IMR-90 (cell line): ENCODE data around the gene WDFY2. TPM values are rescaled to one million over a fixed set of nuclear protein-coding genes. Genes with fewer than 3 reads are reported as not detected.

Experiments used
- ATAC-seq: fragments of 200-7000 bp; cut with Tn5 transposase; 2 replicates; pipeline ENCODE4 v1.9.1; 2020; ENCODE audit warnings: low read depth, mild to moderate bottlenecking, moderate library complexity
- BruUV-seq: library from RNA; stranded (reverse); fragments of 400-500 nt; replicated peaks from 2 replicates; lab custom pipeline; 2021; lab: Mats Ljungman, UMichigan
- CTCF ChIA-PET: fragments of 300-600 bp; formaldehyde crosslinking; extraction: SDS; loops from one replicate; lab custom pipeline; 2021; ENCODE audit warnings: antibody characterized with exemption; lab: Yijun Ruan, JAX
- POLR2A ChIA-PET: fragments of 300-600 bp; sonication (Branson Sonifier 250); formaldehyde crosslinking; loops from one replicate; lab custom pipeline; 2022; ENCODE audit warnings: antibody characterized with exemption; ENCODE audit not compliant: unreplicated experiment; lab: Charles Lee
- DNase-seq: peaks from one replicate; pipeline ENCODE4 v3.0.0; 2013
- H2AFZ ChIP-seq: replicated peaks from 2 replicates; pipeline ENCODE3; 2013; ENCODE audit warnings: low read length, mild to moderate bottlenecking; ENCODE audit not compliant: poor library complexity
- H2AK5ac ChIP-seq: 2 replicates; pipeline ENCODE4 v1.6.1; 2013; ENCODE audit warnings: low read depth, low read length, inconsistent platforms
- H2AK9ac ChIP-seq: replicated peaks from 2 replicates; pipeline ENCODE3; 2013; ENCODE audit warnings: mild to moderate bottlenecking, low read depth, low read length, moderate library complexity; ENCODE audit not compliant: poor library complexity
- H2BK120ac ChIP-seq: 2 replicates; pipeline ENCODE4 v1.6.1; 2013; ENCODE audit warnings: low read depth, low read length, inconsistent platforms
- H2BK15ac ChIP-seq: 3 replicates; pipeline ENCODE4 v1.6.1; 2013; ENCODE audit warnings: low read depth, low read length, inconsistent platforms
- H2BK20ac ChIP-seq: 2 replicates; pipeline ENCODE4 v1.6.1; 2013; ENCODE audit warnings: low read depth, mild to moderate bottlenecking, inconsistent platforms, low read length, moderate library complexity
- H2BK5ac ChIP-seq: 2 replicates; pipeline ENCODE4 v1.6.1; 2013; ENCODE audit warnings: mild to moderate bottlenecking, low read depth, low read length, inconsistent platforms; ENCODE audit not compliant: poor library complexity, severe bottlenecking
- H3K14ac ChIP-seq: replicated peaks from 2 replicates; pipeline ENCODE4 v1.6.1; 2013; ENCODE audit warnings: low read depth, low read length, inconsistent platforms
- H3K18ac ChIP-seq: 2 replicates; pipeline ENCODE4 v1.6.1; 2013; ENCODE audit warnings: low read depth, low read length, control low read depth
- H3K23ac ChIP-seq: 2 replicates; pipeline ENCODE4 v1.6.1; 2013; ENCODE audit warnings: low read depth, low read length, inconsistent platforms
- H3K27ac ChIP-seq: 2 replicates; pipeline ENCODE4 v1.5.1; 2013; ENCODE audit warnings: mild to moderate bottlenecking, control low read depth, low read length; ENCODE audit not compliant: insufficient read depth
- H3K27me3 ChIP-seq: 2 replicates; pipeline ENCODE4 v1.6.1; 2013; ENCODE audit warnings: low read length; ENCODE audit not compliant: control insufficient read depth, insufficient read depth
- H3K36me3 ChIP-seq: 2 replicates; pipeline ENCODE4 v1.6.1; 2013; ENCODE audit warnings: low read length, mixed read lengths; ENCODE audit not compliant: control insufficient read depth, insufficient read depth
- H3K4ac ChIP-seq: 2 replicates; pipeline ENCODE4 v1.6.1; 2013; ENCODE audit warnings: low read depth, low read length, inconsistent platforms
- H3K4me1 ChIP-seq: 2 replicates; pipeline ENCODE4 v1.6.1; 2013; ENCODE audit warnings: low read length, mixed read lengths; ENCODE audit not compliant: control insufficient read depth, insufficient read depth
- H3K4me2 ChIP-seq: 2 replicates; pipeline ENCODE4 v1.6.1; 2013; ENCODE audit warnings: low read depth, mild to moderate bottlenecking, control low read depth, low read length, moderate library complexity
- H3K4me3 ChIP-seq: 2 replicates; pipeline ENCODE4 v1.5.1; 2013; ENCODE audit warnings: low read depth, mild to moderate bottlenecking, control low read depth, low read length, moderate library complexity; ENCODE audit not compliant: insufficient read depth
- H3K56ac ChIP-seq: 2 replicates; pipeline ENCODE4 v1.6.1; 2013; ENCODE audit warnings: low read length, inconsistent platforms; ENCODE audit not compliant: insufficient read depth; ENCODE audit errors: extremely low read depth
- H3K79me1 ChIP-seq, 2 experiments: 2 replicates each; pipeline ENCODE4 v1.6.1; 2013; ENCODE audit warnings: low read length in 2 of 2, inconsistent platforms in 1 of 2, low read depth in 1 of 2
- H3K9ac ChIP-seq: 2 replicates; pipeline ENCODE4 v1.6.1; 2013; ENCODE audit warnings: low read depth, low read length, control low read depth
- H3K9me1 ChIP-seq: 2 replicates; pipeline ENCODE4 v1.6.1; 2013; ENCODE audit warnings: low read length, inconsistent platforms; ENCODE audit not compliant: insufficient read depth
- H3K9me3 ChIP-seq: 2 replicates; pipeline ENCODE4 v1.6.1; 2013; ENCODE audit warnings: low read length; ENCODE audit not compliant: control insufficient read depth, insufficient read depth
- H4K20me1 ChIP-seq: 2 replicates; pipeline ENCODE4 v1.6.1; 2013; ENCODE audit warnings: low read length, inconsistent platforms; ENCODE audit not compliant: insufficient read depth
- H4K5ac ChIP-seq: 2 replicates; pipeline ENCODE4 v1.6.1; 2013; ENCODE audit warnings: mild to moderate bottlenecking, low read depth, low read length, control low read depth
- H4K8ac ChIP-seq, 2 experiments: 2 replicates each; pipeline ENCODE4 v1.6.1; 2013; ENCODE audit warnings: low read depth in 2 of 2, low read length in 2 of 2, control low read depth in 1 of 2, inconsistent platforms in 1 of 2
- H4K91ac ChIP-seq: 2 replicates; pipeline ENCODE4 v1.6.1; 2013; ENCODE audit warnings: low read depth, low read length, inconsistent platforms; ENCODE audit not compliant: insufficient read depth
- CEBPB ChIP-seq: IDR thresholded peaks from 2 replicates; pipeline ENCODE4 v1.6.1; 2012; ENCODE audit warnings: low read depth, low read length, improper control_type of control experiment
- CHD1 ChIP-seq: IDR thresholded peaks from 2 replicates; pipeline ENCODE4 v1.6.1; 2012; ENCODE audit warnings: low read depth, low read length, improper control_type of control experiment
- FOS ChIP-seq: fragments of 150-350 bp; IDR thresholded peaks from 2 replicates; pipeline ENCODE4 v1.6.1; 2016; ENCODE audit warnings: low read depth, low read length
- MAFK ChIP-seq: IDR thresholded peaks from 2 replicates; pipeline ENCODE4 v1.6.1; 2012; ENCODE audit warnings: low read depth, low read length, improper control_type of control experiment
- MAZ ChIP-seq: IDR thresholded peaks from 2 replicates; pipeline ENCODE4 v1.6.1; 2012; ENCODE audit warnings: low read depth, mild to moderate bottlenecking, low read length, improper control_type of control experiment, moderate library complexity, borderline replicate concordance
- MXI1 ChIP-seq: IDR thresholded peaks from 2 replicates; pipeline ENCODE4 v1.6.1; 2012; ENCODE audit warnings: low read depth, mild to moderate bottlenecking, low read length, moderate library complexity, borderline replicate concordance
- POLR2A ChIP-seq: IDR thresholded peaks from 2 replicates; pipeline ENCODE4 v1.6.1; 2012; ENCODE audit warnings: mild to moderate bottlenecking, low read depth, low read length
- RAD21 ChIP-seq: IDR thresholded peaks from 2 replicates; pipeline ENCODE4 v1.6.1; 2012; ENCODE audit warnings: low read length, improper control_type of control experiment
- RCOR1 ChIP-seq: IDR thresholded peaks from 2 replicates; pipeline ENCODE4 v1.6.1; 2012; ENCODE audit warnings: mild to moderate bottlenecking, low read length, improper control_type of control experiment; ENCODE audit not compliant: insufficient replicate concordance
- RFX5 ChIP-seq: IDR thresholded peaks from 2 replicates; pipeline ENCODE4 v1.8.0; 2012; ENCODE audit warnings: low read depth, mild to moderate bottlenecking, low read length, moderate library complexity
- SMC3 ChIP-seq: fragments of 150-350 bp; IDR thresholded peaks from 2 replicates; pipeline ENCODE4 v1.6.1; 2016; ENCODE audit warnings: low read depth, mild to moderate bottlenecking, antibody characterized with exemption, low read length, moderate library complexity
- WGBS, 2 experiments: methylation state at CpG; one replicate each; pipeline versions ENCODE4 v1.1.5 to v1.1.7; 2013; ENCODE audit warnings: missing lambda C conversion rate in 2 of 2; ENCODE audit not compliant: insufficient read length in 1 of 2; ENCODE audit errors: extremely low coverage in 2 of 2; 5-methylcytosine and 5-hydroxymethylcytosine counted together
- dilution Hi-C: fragments of 300-500 bp; cut with HindIII; formaldehyde crosslinking; loops from one replicate; pipeline ENCODE4 v1.14.3; 2018; ENCODE audit warnings: low sequenced_read_pairs; ENCODE audit not compliant: unreplicated experiment
- in situ Hi-C: fragments of 300-500 bp; cut with MboI; formaldehyde crosslinking; loops from 3 replicates; pipeline ENCODE4 v1.14.3; 2019; ENCODE audit warnings: low sequenced_read_pairs, inconsistent platforms, mixed read lengths
- intact Hi-C: fragments of 100-400 bp; cut with micrococcal nuclease; formaldehyde crosslinking; loops from 2 replicates; pipeline ENCODE4 v1.10.0; 2022
- polyA plus RNA-seq, 3 experiments: library from polyadenylated mRNA; depleted of rRNA; stranded (reverse); fragments of >200 nt; gene quantifications; 2 replicates each; pipeline ENCODE4 v1.2.3, GENCODE V29; 2012; ENCODE audit warnings: low replicate concordance in 1 of 3
- total RNA-seq: library from RNA; depleted of rRNA; stranded (reverse); fragments of >200 nt; gene quantifications from 2 replicates; pipeline ENCODE4 v1.2.3, GENCODE V29; 2012
- TF ChIP-seq, protein P1 (sequence below): conservative IDR thresholded peaks from 2 replicates; pipeline ENCODE4 v1.5.1; 2012; ENCODE audit warnings: mild to moderate bottlenecking, low read depth, low read length, improper control_type of control experiment
- TF ChIP-seq, protein P2 (sequence below): fragments of 150-350 bp; IDR thresholded peaks from 2 replicates; pipeline ENCODE4 v1.6.1; 2017; ENCODE audit warnings: mild to moderate bottlenecking, antibody characterized with exemption, low read length, low read depth
- TF ChIP-seq, protein P3 (sequence below): fragments of 150-350 bp; IDR thresholded peaks from 2 replicates; pipeline ENCODE4 v1.6.1; 2016; ENCODE audit warnings: low read depth, mild to moderate bottlenecking, low read length, moderate library complexity, borderline replicate concordance

The WDFY2 gene
- total and polyA plus RNA-seq, 2 of the 4 experiments (the other 2 are of a cell fraction), result 4.3 to 5.4 TPM

GRCh38 chr13:51807041-51807440, 222.8 kb downstream of the WDFY2 start:
- Histone ChIP-seq H4K20me1 (no peaks in the 10 kb centered on the region), H2AFZ (no peak overlapping the region), H3K4me1 (peaks cover 4% of the 10 kb centered on the region), H3K4me2 (no peak overlapping the region), H4K8ac (no peak overlapping the region), H3K14ac (no peak overlapping the region), H3K36me3 (no peaks in the 10 kb centered on the region), H2BK120ac (no peak overlapping the region), H3K27me3 (no peaks in the 10 kb centered on the region; the same call in 1 of the 2 replicates), H2AK9ac (no peak overlapping the region), H2BK5ac (no peak overlapping the region), H3K9ac (no peak overlapping the region), H3K9me1 (peaks cover 4% of the 10 kb centered on the region; the same call in 1 of the 2 replicates), H2AK5ac (no peak overlapping the region), H3K23ac (no peak overlapping the region), H2BK20ac (no peak overlapping the region), H3K18ac (no peak overlapping the region), H3K79me1 (peaks cover 0 to 9% of the 10 kb centered on the region in 2 experiments; a peak in 1 of 4 replicates), H3K4me3 (no peak overlapping the region), H4K5ac (no peak overlapping the region), H2BK15ac (no peak overlapping the region), H3K4ac (no peak overlapping the region), H4K91ac (no peak overlapping the region), H3K56ac (no peak overlapping the region), H3K27ac (no peak overlapping the region), H3K9me3 (no peaks in the 10 kb centered on the region)
- BruUV-seq, result no TSS peak
- POLR2A ChIA-PET, result no interaction called here
- intact Hi-C loops (loop anchor here (10.0 kb wide), 1 partner anchor 582 kb away; the partner anchor contains the start of gene FAM124A), dilution Hi-C loops (no loop called here), in situ Hi-C loops (no loop called here)
- CTCF ChIA-PET, result no interaction called here
- TF ChIP-seq MXI1 (no peak), CEBPB (no peak), MAFK (no peak), CHD1 (no peak), RFX5 (no peak), SMC3 (no peak), FOS (no peak), POLR2A (no peak), RAD21 (no peak), RCOR1 (no peak), MAZ (no peak)
- TF ChIP-seq, protein P1, sequence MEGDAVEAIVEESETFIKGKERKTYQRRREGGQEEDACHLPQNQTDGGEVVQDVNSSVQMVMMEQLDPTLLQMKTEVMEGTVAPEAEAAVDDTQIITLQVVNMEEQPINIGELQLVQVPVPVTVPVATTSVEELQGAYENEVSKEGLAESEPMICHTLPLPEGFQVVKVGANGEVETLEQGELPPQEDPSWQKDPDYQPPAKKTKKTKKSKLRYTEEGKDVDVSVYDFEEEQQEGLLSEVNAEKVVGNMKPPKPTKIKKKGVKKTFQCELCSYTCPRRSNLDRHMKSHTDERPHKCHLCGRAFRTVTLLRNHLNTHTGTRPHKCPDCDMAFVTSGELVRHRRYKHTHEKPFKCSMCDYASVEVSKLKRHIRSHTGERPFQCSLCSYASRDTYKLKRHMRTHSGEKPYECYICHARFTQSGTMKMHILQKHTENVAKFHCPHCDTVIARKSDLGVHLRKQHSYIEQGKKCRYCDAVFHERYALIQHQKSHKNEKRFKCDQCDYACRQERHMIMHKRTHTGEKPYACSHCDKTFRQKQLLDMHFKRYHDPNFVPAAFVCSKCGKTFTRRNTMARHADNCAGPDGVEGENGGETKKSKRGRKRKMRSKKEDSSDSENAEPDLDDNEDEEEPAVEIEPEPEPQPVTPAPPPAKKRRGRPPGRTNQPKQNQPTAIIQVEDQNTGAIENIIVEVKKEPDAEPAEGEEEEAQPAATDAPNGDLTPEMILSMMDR, result no peak
- TF ChIP-seq, protein P2, sequence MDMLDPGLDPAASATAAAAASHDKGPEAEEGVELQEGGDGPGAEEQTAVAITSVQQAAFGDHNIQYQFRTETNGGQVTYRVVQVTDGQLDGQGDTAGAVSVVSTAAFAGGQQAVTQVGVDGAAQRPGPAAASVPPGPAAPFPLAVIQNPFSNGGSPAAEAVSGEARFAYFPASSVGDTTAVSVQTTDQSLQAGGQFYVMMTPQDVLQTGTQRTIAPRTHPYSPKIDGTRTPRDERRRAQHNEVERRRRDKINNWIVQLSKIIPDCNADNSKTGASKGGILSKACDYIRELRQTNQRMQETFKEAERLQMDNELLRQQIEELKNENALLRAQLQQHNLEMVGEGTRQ, result no peak
- TF ChIP-seq, protein P3, sequence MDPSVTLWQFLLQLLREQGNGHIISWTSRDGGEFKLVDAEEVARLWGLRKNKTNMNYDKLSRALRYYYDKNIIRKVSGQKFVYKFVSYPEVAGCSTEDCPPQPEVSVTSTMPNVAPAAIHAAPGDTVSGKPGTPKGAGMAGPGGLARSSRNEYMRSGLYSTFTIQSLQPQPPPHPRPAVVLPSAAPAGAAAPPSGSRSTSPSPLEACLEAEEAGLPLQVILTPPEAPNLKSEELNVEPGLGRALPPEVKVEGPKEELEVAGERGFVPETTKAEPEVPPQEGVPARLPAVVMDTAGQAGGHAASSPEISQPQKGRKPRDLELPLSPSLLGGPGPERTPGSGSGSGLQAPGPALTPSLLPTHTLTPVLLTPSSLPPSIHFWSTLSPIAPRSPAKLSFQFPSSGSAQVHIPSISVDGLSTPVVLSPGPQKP, result no peak
- WGBS, 2 experiments, result 20% methylated on average over 3 of the region's 5 CpGs; no CpG with 5 or more reads in 1 of the 2 experiments
- ATAC-seq (no peak), DNase-seq (no peak)
